Prostate gland (tissue), 2 donors: Measurements from ENCODE around the gene DHX16.

Experiments used
- POLR2A ChIP-seq: fragments of 450-650 bp; IDR thresholded peaks from one replicate; pipeline ENCODE4 v1.6.1; 2016; ENCODE audit warnings: antibody characterized with exemption, mild to moderate bottlenecking
- POLR2AphosphoS5 ChIP-seq: sonication (generic); formaldehyde crosslinking; IDR thresholded peaks from one replicate; pipeline ENCODE4 v1.6.1; 2017; ENCODE audit warnings: antibody characterized with exemption
- TF ChIP-seq, protein P1 (sequence below), 4 experiments: fragments of 200-600 bp in 2 of 4; fragments of 450-650 bp in 2 of 4; sonication (generic) in 2 of 4; IDR thresholded peaks; 1 replicate in 3 of 4; 2 replicates in 1 of 4; pipeline ENCODE4 v1.5.1; 2016 to 2019; ENCODE audit warnings: antibody characterized with exemption in 4 of 4, mild to moderate bottlenecking in 2 of 4, moderate library complexity in 2 of 4

DNA sequence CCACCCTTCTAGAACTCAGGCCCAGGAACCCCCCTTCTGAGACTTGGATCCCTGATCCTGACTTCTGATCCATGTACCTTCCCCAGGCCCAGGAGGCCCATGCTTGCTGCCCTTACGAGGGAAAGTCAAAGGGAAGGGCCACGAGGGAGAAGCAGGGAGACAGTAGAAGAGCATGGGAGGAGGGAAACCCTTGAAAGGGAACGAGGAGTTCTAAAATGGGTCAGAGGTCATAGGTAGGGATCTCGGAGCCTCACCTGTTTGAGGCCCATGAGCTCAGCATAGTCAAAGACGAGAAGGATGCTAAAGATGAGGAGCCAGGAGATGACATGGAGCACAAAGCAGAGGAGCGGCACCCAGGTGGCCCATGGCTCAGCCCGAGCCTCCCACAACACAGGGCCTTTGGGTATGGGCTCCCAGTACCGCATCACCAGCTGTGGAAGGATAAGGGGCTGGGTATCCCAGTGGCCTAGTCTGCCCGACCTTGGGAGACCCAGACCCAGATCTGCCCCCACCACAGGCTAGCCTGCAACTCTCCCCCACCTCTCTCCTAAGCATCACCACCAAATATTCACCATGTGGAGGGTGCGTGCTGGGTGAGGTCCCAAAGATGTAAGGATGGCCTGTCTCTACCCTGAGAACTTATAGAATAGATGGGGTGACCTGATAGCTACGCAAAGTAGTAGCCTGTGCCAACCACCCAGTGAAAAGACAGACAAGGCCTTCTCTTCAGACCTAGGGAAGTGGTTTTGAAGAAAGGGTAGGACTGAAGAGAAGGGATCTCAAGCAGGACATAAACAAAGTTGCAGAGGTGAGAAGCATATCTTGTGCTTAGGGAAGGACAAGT is 16.4 kb upstream of the DHX16 start:
- TF ChIP-seq POLR2AphosphoS5 (no peak), POLR2A (no peak)
- TF ChIP-seq, protein P1, sequence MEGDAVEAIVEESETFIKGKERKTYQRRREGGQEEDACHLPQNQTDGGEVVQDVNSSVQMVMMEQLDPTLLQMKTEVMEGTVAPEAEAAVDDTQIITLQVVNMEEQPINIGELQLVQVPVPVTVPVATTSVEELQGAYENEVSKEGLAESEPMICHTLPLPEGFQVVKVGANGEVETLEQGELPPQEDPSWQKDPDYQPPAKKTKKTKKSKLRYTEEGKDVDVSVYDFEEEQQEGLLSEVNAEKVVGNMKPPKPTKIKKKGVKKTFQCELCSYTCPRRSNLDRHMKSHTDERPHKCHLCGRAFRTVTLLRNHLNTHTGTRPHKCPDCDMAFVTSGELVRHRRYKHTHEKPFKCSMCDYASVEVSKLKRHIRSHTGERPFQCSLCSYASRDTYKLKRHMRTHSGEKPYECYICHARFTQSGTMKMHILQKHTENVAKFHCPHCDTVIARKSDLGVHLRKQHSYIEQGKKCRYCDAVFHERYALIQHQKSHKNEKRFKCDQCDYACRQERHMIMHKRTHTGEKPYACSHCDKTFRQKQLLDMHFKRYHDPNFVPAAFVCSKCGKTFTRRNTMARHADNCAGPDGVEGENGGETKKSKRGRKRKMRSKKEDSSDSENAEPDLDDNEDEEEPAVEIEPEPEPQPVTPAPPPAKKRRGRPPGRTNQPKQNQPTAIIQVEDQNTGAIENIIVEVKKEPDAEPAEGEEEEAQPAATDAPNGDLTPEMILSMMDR (IDR thresholded peaks at IDR 0.05) = no peak
